Gastroesophageal sphincter (tissue), 3 donors: Measurements from ENCODE around the gene UBXN6.

Experiments
- CTCF ChIP-seq, 4 experiments: fragments of 200-600 bp in 2 of 4; fragments of 450-650 bp in 2 of 4; sonication (generic) in 1 of 4; IDR thresholded peaks; one replicate each; pipeline ENCODE4 v1.5.1; 2017 to 2019; ENCODE audit warnings: antibody characterized with exemption in 4 of 4, mild to moderate bottlenecking in 2 of 4, moderate library complexity in 2 of 4
- POLR2A ChIP-seq, 2 donors: fragments of 450-650 bp; IDR thresholded peaks; one replicate each; pipeline ENCODE4 v1.6.1; 2017; ENCODE audit warnings: antibody characterized with exemption in 2 of 2, mild to moderate bottlenecking in 2 of 2, moderate library complexity in 1 of 2

GRCh38 chr19:4455719-4456475 is 1.7 kb downstream of the UBXN6 start:
- TF ChIP-seq POLR2A (IDR thresholded peaks at IDR 0.05) (no peak), CTCF (IDR thresholded peaks at IDR 0.05) (peak in 1 of 4 experiments; percentile 30)
